ENCODE results near the gene MEIS1.

Gene MEIS1

DNA sequence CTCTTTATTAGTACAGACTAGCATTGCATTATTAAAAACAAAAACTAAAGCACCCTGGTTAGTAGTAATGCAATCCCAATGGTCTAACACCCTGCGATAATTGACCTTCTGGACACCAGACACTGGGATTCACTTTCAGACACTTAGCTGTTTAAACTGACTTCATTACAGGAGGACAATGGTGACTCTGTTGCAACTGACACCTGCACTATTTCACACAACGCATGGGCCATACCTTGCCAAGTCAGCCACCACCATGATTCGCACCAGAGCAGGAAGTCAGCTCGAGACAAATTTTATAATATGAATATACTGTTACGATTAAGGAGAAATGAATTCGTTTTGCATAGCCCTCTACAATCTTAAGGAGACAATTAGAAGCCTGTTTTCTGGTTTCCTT, 150.7 kb downstream of the MEIS1 start:
- ATAC-seq: no peak

DNA sequence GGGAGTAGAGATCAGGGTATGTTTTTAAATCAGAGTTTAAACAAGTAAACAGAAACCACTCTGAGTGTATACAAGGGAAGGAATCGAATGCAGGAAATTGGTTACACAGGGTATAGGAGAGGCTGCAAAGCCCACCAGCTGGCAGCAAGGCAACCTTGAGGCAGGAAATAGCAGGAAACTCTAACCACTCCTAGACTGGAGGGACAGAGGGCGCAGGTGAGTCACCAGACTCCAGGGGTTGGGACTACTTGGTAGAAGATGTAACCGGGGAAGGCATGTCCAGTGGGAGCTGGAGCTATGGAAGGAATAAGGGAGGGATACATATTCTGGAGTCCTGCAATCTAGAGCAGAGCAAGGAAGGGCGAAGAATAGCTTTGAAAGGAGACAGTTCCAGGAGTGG, 152.3 kb downstream of the MEIS1 start:
- ATAC-seq: no peak

DNA sequence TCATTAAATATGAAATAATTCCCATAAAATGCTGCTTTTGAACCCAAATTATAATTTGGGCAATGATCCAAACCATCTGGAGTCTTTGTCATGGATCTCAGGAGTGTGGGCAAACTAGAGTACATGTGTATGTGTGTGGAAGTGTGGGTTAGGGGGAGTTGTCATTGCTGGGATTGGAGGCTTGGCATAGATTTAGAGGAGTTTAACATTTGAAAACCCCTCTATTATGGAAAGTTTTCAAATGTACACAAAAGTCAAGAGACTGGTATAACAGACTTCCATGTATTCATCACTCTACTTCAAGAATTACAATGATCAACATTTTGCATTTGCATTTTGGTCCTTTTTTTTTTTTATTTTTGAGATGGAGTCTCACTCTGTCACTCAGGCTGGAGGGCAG, 159.1 kb downstream of the MEIS1 start:
- ATAC-seq: no peak

DNA sequence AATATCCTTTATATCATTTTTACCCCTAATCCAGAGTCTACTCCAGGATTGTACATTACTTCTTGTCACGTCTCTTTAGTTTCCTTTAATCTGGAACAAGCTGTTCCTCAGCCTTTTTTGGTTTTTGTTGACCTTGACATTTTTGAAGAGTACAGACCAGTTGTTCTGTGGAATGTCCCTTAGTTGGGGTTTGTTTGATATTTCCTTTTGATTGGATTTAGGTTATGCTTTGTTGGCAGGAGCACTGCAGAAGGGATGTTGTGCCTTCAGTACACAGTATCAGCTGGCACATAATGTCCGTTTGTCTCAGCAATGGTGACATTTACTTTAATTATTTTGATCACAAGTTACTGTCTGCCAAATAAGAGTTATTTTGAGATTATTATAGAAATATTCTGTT, 160.6 kb downstream of the MEIS1 start:
- no peak for ATAC-seq

DNA sequence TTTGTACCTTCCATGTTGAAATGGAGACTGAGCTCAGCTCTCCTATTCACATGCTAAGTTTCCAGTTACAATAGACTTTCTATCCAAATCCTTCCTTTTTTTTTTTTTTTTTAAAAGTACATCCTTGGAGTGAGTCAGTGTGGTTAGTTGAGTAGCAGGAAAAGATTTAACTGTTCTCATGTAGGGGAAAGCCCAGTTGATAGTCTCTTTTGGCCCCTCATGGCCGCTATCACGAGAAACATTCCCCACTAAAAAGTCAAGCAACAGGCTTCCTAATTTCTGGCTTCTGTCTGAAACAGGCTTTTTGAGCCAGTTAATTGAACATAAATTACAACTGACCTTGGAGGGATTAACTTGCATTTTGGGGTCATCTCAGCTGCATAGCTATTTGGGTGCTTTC, 161.3 kb downstream of the MEIS1 start:
- no peak for ATAC-seq

DNA sequence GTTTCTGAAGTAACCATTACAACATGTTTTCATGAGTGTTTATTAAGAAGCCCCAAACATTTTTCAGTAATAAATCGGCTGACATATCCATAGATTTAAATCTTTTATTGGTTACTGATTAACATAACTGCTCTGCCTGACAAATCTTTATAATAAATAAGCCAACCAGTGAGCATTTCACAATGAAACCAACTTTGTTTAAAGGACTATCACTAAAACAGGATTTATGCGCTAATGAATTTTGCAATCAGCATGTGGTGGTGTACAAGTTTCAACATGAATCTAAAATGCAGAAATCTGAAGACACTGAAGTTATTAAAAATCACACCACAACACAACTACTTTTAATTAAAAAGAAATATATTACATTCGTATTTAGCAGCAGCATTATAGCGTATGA, 166.7 kb downstream of the MEIS1 start:
- no peak for ATAC-seq

DNA sequence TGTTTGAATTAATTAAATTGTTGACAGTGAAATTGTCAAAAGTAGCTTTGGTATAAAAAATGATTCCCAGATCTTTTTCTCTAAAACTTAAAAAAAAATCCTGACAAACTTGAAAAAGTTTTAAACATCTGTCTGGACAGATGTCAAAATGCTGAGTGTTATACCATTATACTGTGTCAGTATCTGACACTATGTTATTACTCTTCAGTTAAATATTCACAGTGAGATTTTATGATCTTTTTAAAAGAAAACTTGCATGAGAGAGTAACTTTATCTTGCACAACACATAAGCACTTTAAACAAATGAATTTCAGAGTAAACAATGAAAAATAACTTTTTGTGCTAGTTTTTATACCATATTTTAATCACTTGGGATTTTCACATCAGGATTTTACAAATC, 167.4 kb downstream of the MEIS1 start:
- no peak for ATAC-seq

DNA sequence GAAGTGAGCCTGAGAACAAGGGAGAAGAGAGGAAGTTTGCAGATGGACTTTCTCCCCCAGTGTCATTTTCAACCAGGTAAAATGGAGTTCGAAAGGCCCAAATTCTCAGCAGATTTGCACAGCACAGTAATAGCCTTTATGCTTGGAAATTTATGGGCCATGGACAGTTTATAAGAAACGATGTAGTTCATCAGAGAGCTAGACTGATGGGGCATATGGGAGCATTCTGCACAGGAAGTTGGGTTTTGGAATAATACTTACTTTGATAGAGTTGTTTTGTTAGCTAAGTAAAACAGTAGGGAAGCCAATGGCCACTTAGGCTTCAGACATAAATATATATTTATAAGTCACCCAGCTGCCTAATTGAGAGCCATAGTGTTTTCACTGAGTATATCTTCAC, 169.4 kb downstream of the MEIS1 start:
- ATAC-seq: no peak

DNA sequence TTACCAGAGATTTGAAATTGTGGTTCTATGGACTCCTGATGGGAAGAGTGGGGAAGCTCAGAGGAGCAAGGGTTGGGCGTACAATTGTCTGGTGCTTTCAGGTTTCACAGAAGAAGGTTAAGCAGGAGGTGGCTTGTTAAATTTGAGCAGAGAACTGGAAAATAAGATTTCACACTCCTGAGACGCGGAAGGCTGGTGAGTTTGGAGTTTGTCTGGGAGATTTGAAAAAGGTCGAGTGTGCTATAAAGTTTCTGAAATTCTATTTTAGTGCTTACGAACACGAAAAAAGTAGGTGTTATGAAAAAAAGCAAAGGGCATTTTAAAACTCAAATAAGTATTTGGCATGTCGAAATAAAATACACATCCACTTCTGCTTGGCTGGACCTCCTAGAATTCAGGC, 170.1 kb downstream of the MEIS1 start:
- no peak for ATAC-seq

DNA sequence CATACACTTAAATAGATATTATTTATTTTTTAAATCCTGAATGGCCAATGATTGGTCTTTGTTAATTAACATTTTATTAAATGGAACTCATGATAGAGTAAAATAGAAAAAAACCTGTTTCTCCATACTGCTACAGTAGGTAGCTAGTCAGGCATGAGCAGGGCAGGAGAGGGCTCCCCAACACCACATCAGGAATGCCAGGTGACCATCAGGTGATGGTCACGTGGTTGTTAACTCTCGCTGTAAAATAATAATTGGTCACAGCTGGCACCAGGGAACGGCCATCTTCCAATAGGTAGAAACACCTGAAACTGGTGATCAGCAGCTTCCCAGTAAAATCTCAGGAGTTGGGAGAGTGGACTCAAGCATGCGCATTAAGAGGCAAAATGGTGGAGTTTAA, 172.2 kb downstream of the MEIS1 start:
- ATAC-seq: no peak

Measured in activated CD4-positive, CD25-positive, alpha-beta regulatory T cell treated with anti-CD3 and anti-CD28 coated beads, Interleukin-2, amount 50 U/mL, for 24 hours (primary cell).